NCI-H748 treated with DMSO at 0.1 percent for 48 hours (cell line): ENCODE data around the gene FGF19.

Experiments
- DNase-seq: peaks from one replicate; lab custom pipeline; 2025; lab: John Stamatoyannopoulos, UW

FGF19 gene

DNA sequence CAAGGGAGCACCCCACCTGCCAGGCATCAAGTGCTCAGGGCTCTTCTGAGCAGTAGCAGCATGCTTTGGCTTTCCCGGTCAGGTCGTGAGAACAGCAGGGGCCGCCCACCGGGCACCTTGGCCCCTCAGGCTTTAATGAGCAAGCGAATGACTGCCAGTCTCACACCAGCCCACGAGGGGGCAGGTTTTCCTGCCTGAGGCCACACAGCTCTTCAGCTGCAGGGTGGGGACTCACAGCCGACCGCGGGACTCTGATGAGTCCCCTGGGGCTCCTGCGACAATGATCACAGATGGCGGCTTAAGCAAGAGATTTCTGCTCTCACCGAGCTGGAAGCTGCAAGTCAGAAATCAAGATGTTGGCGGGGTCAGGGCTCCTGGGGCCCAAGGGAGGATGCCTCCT is 14.3 kb upstream of the FGF19 start:
- peak; percentile 41 for DNase-seq

DNA sequence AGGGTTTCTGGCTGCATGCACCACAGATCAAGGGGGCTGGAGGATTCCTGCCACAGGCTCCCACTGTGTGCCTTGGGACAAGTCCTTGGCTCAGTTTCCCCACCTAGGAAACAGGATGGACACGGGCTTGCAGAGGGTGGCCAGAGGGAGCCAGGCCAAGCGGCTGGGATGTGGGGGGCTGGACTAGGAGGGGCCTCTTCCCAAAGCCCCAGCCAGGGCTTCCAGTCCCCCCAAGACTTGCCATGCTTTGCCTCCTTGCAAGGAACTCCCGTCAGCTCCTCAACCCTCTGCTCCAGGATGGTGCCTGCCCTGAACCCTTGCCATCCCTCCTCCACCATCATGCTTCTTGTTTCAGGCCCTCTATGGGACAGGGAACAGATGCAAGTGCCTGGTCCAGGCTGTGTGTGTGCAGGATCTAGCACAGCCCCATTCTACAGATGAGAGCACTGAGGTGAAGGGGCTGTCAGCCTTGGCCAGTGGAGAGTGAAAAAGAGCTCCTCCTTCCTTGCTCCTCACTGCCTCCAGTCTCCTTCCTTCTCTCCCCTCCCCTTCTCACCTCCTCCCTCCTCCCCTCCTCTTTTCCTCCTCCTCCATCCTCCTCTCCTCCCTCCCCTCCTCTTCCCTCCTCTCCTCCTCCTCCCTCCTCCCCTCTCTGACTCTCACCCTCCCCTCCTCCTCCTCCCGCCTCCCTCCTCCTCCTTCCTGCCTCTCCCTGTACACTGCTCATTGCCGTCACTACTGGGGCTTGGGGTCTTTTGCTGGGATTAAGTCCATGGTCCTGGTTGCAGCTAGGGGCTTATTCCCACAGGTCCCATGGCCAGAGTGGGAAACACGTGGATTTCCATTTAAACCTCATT is 13.3 kb upstream of the FGF19 start:
- no peak for DNase-seq

DNA sequence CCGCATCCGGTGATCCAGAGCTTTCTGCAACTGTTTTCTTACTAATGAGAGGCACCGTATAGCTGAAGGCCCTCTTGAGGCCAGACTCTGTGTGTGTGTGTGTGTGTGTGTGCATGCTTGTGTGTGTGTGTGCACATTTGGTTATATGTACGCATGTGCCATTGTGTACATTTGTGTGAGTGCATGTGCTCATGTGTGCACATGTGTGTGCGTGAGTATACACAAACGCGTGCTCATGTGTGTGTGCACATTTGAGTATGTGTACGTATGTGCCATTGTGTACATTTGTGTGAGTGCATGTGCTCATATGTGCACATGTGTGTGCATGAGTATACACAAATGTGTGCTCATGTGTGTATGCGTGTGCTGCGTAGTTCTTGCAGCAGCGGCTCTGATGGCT is 12.3 kb upstream of the FGF19 start:
- no peak for DNase-seq

DNA sequence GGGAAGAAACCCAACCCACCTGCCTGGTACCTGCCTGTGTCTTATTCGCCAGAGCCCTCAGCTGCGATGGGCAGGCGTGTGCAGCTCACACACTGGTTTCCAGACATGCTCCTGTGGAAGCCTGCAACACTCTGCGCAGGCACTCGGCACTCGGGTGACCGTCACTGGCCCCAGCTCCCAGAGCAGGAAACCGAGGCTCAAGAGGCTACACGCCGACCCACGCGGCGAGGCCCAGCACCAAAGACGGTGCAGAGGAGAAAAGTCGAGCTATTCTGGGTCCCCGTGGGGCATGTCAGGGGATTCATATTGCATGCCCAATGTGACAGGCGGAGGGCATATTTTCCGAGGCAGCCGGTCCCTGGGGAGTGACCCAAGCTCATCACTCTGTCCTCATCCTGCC is 11.6 kb upstream of the FGF19 start:
- DNase-seq, result no peak

DNA sequence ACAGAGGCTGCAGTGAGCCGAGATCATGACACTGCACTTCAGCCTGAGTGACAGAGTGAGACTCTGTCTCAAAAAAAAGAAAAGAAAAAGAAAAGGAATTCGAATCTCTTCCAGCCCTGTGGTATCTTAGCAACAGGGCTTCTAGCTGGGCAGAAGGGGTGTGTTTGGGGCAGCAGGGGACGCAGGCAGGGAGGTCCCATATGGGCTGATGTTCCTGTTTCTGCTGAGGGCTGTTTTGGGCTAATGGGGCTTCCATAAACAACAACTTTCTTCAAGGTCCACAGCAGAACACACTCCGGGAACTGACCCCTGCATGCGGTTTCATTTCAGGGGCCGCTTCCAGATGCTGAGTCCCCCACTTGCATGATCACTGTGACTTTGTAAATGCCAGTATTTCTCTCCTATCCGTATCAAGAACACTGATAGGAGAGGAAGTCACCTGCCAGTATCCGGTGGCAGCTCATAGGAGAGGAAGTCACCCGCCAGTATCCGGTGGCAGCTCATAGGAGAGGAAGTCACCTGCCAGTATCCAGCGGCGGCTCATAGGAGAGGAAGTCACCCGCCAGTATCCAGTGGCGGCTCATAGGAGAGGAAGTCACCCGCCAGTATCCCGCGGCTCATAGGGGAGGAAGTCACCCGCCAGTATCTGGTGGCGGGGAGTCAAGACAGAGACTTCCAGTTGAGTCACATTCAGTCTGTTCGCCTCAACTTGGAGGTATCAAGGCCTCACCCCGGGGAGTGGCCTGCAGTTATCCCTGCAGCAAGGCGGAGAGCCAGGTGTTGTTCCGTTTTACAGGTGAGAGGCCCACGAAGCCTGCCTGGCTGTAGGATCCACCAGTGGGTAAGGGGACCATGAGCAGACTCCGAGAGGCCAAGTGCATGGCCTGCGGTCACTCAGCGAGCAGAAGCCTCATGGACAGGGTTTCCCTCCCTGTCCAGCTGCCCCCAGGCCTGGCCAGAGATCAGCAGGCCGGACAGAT is 8.3 kb upstream of the FGF19 start:
- DNase-seq, result no peak

DNA sequence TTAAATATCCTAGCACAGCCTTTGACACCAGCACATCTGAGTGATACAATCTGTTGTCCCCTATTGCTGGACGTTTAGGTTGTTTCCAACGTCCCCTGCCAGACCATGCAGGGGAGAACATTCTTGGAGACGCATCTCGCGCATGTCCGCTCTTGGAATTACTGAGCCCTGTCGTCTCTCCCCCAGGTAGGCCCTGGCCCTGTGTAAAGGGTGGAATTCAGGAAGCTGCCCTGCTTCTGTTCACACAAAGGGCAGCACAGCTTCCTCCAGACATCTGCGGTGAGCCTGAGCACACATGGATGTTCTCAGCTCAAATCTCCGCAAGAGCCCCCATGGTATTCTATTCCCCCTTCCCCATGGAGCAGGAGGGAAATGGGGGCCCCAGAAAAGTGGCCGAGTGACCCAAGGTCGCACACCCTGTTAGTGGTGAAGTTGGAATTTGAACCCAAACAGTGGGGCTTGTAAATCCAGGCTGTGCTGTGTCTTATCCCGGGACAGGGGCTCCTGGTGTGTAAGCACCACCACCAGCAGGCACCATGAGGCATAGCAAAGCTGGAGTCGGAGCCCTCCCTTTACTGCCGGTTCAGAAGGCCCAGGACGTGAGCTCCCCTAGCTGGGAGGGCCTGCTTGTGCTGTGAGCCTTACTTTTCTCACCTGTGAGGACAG is 5.0 kb upstream of the FGF19 start:
- no peak for DNase-seq

DNA sequence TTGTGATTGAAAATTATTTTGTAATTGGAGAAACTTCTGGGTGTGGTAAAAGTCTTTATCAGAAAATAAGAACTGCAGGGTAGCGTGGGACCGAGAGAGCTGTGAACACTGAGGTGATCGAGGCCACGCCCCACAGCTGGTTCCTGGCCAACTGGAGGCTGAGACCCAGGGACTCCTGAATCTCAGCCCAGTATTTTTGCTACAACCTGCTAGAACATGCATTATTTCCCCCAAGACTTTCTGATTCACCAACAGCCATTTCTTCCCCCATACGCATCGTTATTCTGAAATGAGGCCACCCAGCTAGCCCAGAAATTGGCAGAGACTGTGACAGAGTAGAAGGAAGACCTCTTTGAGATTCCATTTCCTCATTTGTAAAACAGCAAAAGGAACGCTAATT is 3.4 kb upstream of the FGF19 start:
- DNase-seq, result no peak

DNA sequence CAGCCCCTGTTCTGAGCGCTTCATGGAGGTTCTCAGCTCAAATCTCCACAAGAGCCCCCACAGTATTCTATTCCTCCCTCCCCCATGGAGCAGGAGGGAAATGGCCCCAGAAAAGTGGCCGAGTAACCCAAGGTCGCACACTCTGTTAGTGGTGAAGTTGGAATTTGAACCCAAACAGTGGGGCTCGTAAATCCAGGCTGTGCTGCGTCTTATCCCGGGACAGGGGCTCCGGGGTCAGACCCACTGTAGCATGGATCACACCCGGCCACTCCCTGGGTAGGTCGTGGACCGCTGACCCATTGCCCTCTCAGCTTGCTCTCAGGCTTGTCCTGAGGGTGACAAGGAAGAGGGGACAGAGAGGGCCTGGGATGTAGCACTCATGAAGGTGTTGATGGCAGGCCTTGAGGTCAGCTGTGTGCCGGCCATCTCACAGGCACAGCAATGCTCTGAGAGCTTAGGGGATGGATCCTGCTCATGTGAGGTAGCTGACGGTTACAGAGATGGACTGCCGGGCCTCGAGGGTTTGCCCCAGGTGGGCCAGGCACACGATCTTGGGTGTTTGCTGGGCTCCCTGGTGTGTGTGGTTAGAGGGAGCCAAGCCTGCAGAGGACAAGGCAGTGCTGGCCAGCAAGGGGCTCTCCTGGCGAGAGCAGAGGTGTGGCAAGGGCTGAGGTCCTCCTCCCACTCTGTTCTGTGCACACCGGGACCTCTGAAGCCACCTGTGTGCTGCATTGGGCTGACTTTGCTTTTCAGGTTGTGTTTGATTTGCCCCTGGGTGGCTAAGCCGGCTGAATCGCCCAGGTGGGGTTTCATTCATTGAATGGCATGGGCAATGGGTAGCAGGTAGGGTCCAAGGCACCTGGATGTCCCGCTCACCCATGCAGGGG is 2.3 kb upstream of the FGF19 start:
- DNase-seq, result no peak

DNA sequence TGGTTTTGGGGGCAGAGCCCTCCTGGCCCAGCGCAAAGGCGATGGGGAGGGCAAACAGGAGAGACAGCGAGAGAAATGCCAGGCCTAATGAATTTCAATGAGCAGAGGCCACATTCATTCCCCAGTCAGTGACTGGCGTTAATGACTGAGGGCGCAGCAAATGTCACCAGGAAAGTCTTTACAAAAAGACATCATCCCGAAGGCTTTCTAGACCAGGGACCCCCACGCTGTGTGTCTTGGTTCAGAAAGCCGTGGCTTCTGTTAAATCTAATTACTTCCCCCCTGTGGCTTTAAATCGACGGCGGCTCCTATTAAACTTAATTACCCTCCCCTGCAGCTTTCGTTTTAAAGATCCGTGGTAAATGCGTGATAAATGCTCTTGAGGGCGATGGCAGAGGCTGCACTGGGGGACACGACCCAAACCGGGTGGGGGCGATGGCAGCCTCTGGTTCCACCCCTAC is 1.6 kb upstream of the FGF19 start:
- peak; percentile 83 for DNase-seq

DNA sequence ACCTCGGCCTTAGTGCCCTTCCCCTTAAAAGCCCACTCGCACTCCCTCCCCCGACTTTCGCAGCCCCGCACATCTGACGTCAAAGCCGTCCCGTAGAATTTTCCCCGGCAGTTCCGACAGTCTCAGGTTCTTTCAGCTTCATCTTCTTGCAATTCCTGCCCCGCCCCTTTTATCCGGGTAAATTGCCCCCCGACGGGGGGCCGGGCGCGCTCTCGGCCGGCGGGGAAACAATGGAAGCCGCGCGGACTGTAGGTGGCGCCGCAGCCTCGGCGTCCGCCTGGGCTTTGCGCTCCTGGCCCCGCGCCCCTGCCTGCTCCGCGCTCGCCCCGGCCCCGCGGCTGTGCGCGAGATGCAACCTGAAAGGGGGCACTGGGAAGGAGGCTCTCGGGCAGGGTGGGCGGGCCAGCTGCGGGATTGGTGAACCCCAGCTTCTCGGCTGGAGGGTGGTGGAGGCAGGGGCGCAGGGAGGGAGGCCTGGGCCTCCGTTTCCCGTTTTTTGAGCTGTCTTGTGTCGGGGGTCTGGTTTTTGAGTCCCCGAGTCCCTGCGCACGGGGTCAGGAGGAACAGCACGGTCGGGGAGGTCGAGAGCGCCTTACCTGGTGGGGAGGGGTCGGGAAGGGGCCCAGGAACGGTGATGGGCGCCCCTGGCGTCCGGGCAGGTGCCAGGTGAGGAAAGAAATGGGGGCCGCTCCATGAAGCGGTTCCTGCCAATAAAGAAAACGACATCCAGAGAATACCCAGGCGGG is 859 bp upstream of the FGF19 start:
- DNase-seq, result peak; percentile 80

DNA sequence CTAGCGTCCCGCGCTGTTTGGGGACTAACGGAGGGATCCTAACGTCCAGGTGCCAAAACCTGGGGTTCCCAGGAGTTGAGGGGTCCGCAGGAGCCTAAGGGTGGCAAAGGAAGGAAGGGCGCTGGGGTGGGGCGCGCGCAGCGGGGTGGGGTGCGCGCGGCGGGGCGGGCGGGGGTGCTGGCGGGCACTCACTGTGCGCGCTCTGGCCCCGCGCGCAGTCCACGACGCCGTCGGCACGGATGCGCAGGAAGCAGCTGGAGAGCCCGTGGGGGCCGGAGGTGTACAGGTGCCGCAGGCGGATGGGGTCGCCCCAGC is 412 bp downstream of the FGF19 start:
- DNase-seq, result no peak

DNA sequence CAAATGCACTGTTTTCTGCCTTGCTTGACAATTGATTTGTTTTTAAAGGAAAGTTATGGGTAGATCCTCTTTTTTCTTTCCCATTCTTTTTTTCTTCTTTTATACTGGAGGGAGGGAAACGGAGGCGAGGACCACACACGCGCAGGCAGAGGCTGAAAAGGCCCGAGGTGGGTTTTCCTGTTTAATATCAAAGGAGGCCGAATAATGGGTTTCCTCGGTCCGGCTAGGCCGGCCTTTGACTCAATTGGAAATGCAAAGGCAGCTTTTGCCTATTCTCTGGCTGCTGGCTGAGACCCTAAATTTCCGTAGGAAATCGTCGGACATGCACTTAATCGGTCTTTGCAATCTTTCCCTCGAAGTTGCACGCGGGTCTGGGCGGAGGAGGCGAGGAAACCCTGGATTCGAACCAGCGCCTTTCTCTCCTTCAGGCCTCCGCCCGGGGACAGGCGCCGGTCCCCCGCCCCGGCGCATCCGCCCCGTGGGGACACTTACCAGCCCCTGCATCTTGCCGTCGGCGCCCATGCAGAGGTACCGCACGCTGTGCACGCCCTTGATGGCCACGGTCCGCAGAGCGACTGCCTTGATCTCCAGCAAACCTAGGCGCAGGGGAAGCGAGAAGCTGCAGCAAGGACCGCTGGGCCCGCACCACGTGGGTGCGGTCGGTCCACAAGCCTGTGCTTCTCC is 911 bp downstream of the FGF19 start:
- DNase-seq, result no peak

DNA sequence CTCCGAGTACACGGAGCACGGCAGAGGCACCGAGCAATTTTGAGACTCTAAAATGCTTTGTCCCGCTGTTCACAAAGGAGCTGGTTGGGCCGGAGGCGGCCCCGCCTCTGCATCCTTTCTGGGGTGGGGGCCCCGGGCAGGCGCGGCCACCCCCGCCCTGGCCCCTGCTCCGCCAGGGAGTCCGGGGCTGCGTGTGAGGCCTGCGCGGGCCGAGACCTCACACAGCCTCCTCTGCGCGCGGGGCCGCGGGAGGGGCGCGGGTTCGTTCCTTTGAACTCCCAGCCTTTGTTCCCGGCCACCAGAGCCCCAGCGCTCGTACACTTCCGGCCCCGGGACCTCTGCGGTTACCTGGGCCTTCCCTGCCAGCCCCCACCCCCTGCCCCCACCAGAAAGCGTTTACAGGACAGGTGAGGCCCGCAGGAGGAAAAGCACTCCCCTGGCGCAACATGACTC is 1.6 kb downstream of the FGF19 start:
- no peak for DNase-seq

DNA sequence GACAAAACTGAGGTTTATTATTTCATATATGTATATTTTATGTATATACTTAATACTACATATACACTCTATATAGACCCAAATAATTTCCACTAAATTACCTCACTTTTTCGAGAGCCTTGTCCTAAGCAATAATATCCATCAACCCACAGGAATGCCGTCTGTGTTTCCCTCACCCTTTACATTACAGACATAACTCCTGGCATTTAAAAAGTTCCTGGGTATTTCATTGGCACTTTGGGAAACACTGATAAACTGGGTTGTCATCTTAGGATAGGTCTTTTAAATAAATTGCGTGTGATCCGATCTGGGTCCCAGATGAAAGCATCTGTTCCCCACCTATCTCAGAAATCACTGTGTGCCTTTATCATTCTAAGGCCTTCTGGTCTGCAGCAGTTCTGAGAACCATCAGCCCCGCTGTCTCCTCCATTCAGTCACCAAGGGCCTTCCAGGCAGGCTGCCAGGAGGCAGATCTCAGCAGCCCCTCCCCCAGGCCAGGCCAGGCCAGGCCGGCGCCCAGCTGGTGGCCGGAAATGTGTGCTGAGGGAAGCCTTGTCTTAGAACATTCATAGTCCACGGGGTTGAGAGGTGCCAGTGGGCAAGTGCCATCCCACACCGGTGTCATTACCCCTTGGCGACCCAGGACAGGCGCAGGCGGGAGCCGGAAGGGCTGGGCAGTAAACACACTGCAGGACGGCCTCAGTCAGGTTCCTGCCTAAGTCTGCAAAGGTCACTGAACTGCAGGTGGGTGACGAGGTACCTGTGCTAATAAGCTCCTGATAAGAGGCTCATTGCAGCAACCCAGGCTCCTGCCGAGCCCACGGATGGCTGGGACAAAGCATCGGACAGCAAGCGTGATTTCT is 3.3 kb downstream of the FGF19 start:
- DNase-seq, result peak; percentile 48

DNA sequence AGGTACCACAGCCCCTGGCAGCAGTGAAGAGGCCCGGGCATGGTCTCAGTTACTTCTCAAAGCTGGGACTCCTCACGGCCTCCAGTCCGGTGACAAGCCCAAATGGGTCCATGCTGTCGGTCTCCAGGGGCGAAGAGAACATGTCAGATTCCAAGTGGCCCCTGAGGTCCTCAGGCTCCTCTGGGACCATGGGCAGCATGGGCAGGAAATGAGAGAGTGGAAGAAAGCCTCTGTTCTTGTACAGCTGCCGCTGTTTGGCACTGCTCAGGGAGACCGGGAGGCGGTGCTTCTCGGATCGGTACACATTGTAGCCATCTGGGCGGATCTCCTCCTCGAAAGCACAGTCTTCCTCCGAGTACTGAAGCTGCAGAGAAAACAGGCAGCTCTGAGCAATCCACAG is 4.6 kb downstream of the FGF19 start:
- DNase-seq, result no peak

DNA sequence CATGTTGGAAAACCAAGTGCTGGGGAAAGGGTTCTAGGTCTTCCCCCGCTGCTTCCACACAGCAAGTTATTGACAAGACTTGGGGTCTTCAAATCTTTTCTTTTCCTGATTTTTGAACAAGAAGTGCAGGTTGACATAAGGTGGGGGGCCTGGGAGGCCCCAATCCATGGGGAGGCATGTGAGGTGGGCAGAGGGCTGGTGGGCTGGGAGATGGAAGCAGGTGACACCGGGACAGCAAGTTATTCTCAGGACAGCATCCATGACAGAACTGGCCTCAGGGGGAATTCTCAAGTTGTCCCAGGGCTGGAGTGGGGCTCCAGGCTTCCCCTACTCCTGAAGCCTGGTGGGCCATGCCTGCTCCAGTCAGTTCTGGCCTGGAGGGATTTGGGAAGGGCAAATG is 5.5 kb downstream of the FGF19 start:
- DNase-seq, result no peak

DNA sequence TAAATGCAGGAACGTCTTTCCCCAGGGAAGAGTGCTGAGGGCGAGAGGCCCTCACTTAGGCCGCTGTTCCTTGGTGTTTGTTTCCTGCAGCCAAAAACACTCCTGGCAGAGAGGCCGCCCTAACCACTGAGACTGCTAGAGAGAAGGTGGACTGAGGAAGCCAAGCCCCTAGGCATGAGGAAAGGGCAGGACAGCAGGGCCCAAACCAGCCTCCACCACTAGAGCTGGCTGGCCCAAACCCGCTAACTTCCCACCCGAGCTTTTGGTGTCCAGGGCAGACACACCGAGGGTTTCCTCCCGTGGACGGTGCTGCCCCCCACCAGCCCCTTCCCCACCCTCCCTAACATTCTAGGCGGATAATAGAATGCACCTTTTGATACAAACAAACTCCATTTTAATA is 6.0 kb downstream of the FGF19 start:
- DNase-seq, result no peak

DNA sequence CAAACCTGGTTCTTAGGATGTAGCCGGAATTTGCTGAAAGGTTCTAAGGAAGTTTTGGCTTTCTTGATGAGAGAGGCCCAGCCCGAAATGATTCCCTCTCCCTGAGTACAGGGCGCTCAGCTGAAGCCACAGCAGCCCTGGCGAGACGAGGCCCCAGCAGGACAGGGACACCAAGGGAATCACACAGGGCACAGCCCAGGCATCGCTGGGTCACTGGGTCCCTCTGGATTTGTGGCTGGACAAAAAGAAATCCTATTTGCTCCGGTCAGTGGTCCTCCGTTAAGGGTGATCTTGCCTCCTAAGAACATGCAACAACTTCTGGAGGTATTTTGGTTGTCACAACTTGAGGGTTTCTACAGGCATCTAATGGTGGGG is 6.4 kb downstream of the FGF19 start:
- DNase-seq, result no peak
